H9 (cell line): ENCODE measurements around the gene HOXC6. TPM values are rescaled to one million over a fixed set of nuclear protein-coding genes. Genes with fewer than 3 reads are reported as not detected.

Experiments used
- DNase-seq: peaks from one replicate; pipeline ENCODE4 v3.0.0-alpha.2; 2017
- H2AFZ ChIP-seq: one replicate; pipeline ENCODE4 v1.6.1; 2013; ENCODE audit warnings: mild to moderate bottlenecking, low read length, control low read depth, moderate library complexity
- H2AK5ac ChIP-seq: 2 replicates; pipeline ENCODE4 v1.6.1; 2013; ENCODE audit warnings: low read length, control low read depth, mixed read lengths; ENCODE audit not compliant: insufficient read length
- H2BK120ac ChIP-seq: one replicate; pipeline ENCODE4 v1.6.1; 2013; ENCODE audit warnings: low read depth, mild to moderate bottlenecking, low read length, control low read depth, inconsistent platforms; ENCODE audit not compliant: poor library complexity, severe bottlenecking
- H2BK12ac ChIP-seq: 2 replicates; pipeline ENCODE4 v1.6.1; 2013; ENCODE audit warnings: low read length, control low read depth, mixed read lengths, low read depth; ENCODE audit not compliant: insufficient read length
- H2BK15ac ChIP-seq: 2 replicates; pipeline ENCODE4 v1.6.1; 2013; ENCODE audit warnings: low read depth, low read length, control low read depth
- H2BK20ac ChIP-seq: one replicate; pipeline ENCODE4 v1.6.1; 2013; ENCODE audit warnings: low read depth, mild to moderate bottlenecking, low read length, control low read depth, inconsistent platforms; ENCODE audit not compliant: poor library complexity, severe bottlenecking
- H2BK5ac ChIP-seq: 2 replicates; pipeline ENCODE4 v1.6.1; 2013; ENCODE audit warnings: low read length, control low read depth, mixed read lengths; ENCODE audit not compliant: insufficient read length
- H3K14ac ChIP-seq: 2 replicates; pipeline ENCODE4 v1.6.1; 2013; ENCODE audit warnings: low read length, control low read depth; ENCODE audit not compliant: insufficient read depth
- H3K18ac ChIP-seq: 2 replicates; pipeline ENCODE4 v1.6.1; 2013; ENCODE audit warnings: low read depth, mild to moderate bottlenecking, mixed read lengths, low read length, control low read depth; ENCODE audit not compliant: insufficient read length
- H3K23ac ChIP-seq: 2 replicates; pipeline ENCODE4 v1.6.1; 2013; ENCODE audit warnings: low read length, control low read depth, mixed read lengths, low read depth; ENCODE audit not compliant: insufficient read length
- H3K23me2 ChIP-seq: 2 replicates; pipeline ENCODE4 v1.6.1; 2013; ENCODE audit warnings: low read depth, mild to moderate bottlenecking, mixed read lengths, low read length, control low read depth; ENCODE audit not compliant: insufficient read length, poor library complexity, severe bottlenecking
- H3K27ac ChIP-seq: 2 replicates; pipeline ENCODE4 v1.5.1; 2013; ENCODE audit warnings: low read length, control low read depth, mixed read lengths, low read depth; ENCODE audit not compliant: insufficient read length
- H3K27me3 ChIP-seq: 2 replicates; pipeline ENCODE4 v1.6.1; 2013; ENCODE audit warnings: low read length, control low read depth, inconsistent platforms; ENCODE audit not compliant: insufficient read depth
- H3K4ac ChIP-seq: 2 replicates; pipeline ENCODE4 v1.6.1; 2013; ENCODE audit warnings: low read depth, mild to moderate bottlenecking, control low read depth, inconsistent platforms, low read length, moderate library complexity
- H3K4me1 ChIP-seq: 2 replicates; pipeline ENCODE4 v1.6.1; 2013; ENCODE audit warnings: low read length, control low read depth, inconsistent platforms; ENCODE audit not compliant: insufficient read depth
- H3K4me2 ChIP-seq: 2 replicates; pipeline ENCODE4 v1.6.1; 2013; ENCODE audit warnings: low read length, control low read depth, mixed read lengths; ENCODE audit not compliant: insufficient read length, insufficient read depth
- H3K56ac ChIP-seq: 2 replicates; pipeline ENCODE4 v1.6.1; 2013; ENCODE audit warnings: low read depth, mild to moderate bottlenecking, mixed read lengths, low read length, control low read depth; ENCODE audit not compliant: insufficient read length
- H3K79me1 ChIP-seq: 2 replicates; pipeline ENCODE4 v1.6.1; 2013; ENCODE audit warnings: low read depth, mild to moderate bottlenecking, moderate library complexity, low read length, control low read depth, inconsistent platforms; ENCODE audit not compliant: insufficient read depth, poor library complexity, severe bottlenecking
- H3K79me2 ChIP-seq: 2 replicates; pipeline ENCODE4 v1.6.1; 2013; ENCODE audit warnings: low read length, control low read depth, inconsistent platforms; ENCODE audit not compliant: insufficient read depth
- H3K9ac ChIP-seq: 2 replicates; pipeline ENCODE4 v1.6.1; 2013; ENCODE audit warnings: low read length, control low read depth, mixed read lengths; ENCODE audit not compliant: insufficient read length; ENCODE audit errors: extremely low read depth
- H3K9me3 ChIP-seq: one replicate; pipeline ENCODE4 v1.6.1; 2013; ENCODE audit warnings: low read depth, low read length, inconsistent platforms; ENCODE audit not compliant: control insufficient read depth
- H3T11ph ChIP-seq: one replicate; pipeline ENCODE4 v1.6.1; 2013; ENCODE audit warnings: mild to moderate bottlenecking, low read length, control low read depth, inconsistent platforms
- H4K20me1 ChIP-seq: one replicate; pipeline ENCODE4 v1.6.1; 2013; ENCODE audit not compliant: control insufficient read depth, insufficient read length, insufficient read depth
- H4K5ac ChIP-seq: 2 replicates; pipeline ENCODE4 v1.6.1; 2013; ENCODE audit warnings: low read depth, mild to moderate bottlenecking, mixed read lengths, low read length, control low read depth; ENCODE audit not compliant: insufficient read length
- H4K8ac ChIP-seq: replicated peaks from 2 replicates; pipeline ENCODE4 v1.6.1; 2013; ENCODE audit warnings: low read length, control low read depth, mixed read lengths, low read depth; ENCODE audit not compliant: insufficient read length
- H4K91ac ChIP-seq: 2 replicates; pipeline ENCODE4 v1.6.1; 2013; ENCODE audit warnings: low read depth, mild to moderate bottlenecking, moderate library complexity, mixed read lengths, low read length, control low read depth; ENCODE audit not compliant: insufficient read length
- H3K27ac Mint-ChIP-seq, 3 experiments: 2 replicates in 2 of 3; 3 replicates in 1 of 3; pipeline ENCODE4 v1.8.0; 2020 to 2021; ENCODE audit warnings: mixed read lengths in 3 of 3, mild to moderate bottlenecking in 1 of 3, moderate library complexity in 1 of 3
- H3K27me3 Mint-ChIP-seq: 2 replicates; pipeline ENCODE4 v1.8.0; 2021; ENCODE audit warnings: low read depth, mild to moderate bottlenecking, moderate library complexity, mixed read lengths
- H3K36me3 Mint-ChIP-seq, 3 experiments: 2 replicates in 2 of 3; 3 replicates in 1 of 3; pipeline ENCODE4 v1.8.0; 2020 to 2021; ENCODE audit warnings: low read depth in 3 of 3, mixed read lengths in 3 of 3; ENCODE audit not compliant: insufficient read depth in 1 of 3
- H3K4me1 Mint-ChIP-seq, 2 experiments: 2 replicates each; pipeline ENCODE4 v1.8.0; 2020; ENCODE audit warnings: mixed read lengths in 2 of 2
- H3K4me3 Mint-ChIP-seq, 2 experiments: 2 replicates in 1 of 2; 3 replicates in 1 of 2; pipeline ENCODE4 v1.8.0; 2020 to 2021; ENCODE audit warnings: mild to moderate bottlenecking in 2 of 2, mixed read lengths in 2 of 2, moderate library complexity in 1 of 2
- H3K9me3 Mint-ChIP-seq, 2 experiments: 2 replicates in 1 of 2; 3 replicates in 1 of 2; pipeline ENCODE4 v1.8.0; 2020; ENCODE audit warnings: mild to moderate bottlenecking in 2 of 2, mixed read lengths in 2 of 2, moderate library complexity in 1 of 2
- CTCF ChIP-seq: fragments of 200-600 bp; sonication (generic); conservative IDR thresholded peaks from 3 replicates; pipeline ENCODE4 v1.8.0; 2021; ENCODE audit warnings: antibody characterized with exemption, mild to moderate bottlenecking
- WGBS: extraction: QIAGEN DNeasy Blood & Tissue Kit; methylation state at CpG from one replicate; pipeline ENCODE4 v1.1.7; 2013; ENCODE audit warnings: missing lambda C conversion rate, low lambda C conversion rate, mixed read lengths; ENCODE audit not compliant: insufficient read length; ENCODE audit errors: extremely low coverage; 5-methylcytosine and 5-hydroxymethylcytosine counted together
- total RNA-seq: library from RNA; stranded (reverse); gene quantifications from 2 replicates; pipeline ENCODE4 v1.2.1, GENCODE V29; 2021

The HOXC6 gene
- total RNA-seq, 1 experiment from 2014 or later: not detected

- no peak overlapping the region for H3K14ac ChIP-seq
- no peak overlapping the region for H4K91ac ChIP-seq
- H3K27me3 ChIP-seq: peaks cover 98% of the 10 kb centered on the region
- H3K9me3 ChIP-seq: no peaks in the 10 kb centered on the region
- Mint-ChIP-seq H3K4me3 (no peak overlapping the region; a peak in 1 of 5 replicates), H3K27ac (no peak overlapping the region), H3K27me3 (peaks cover 100% of the 10 kb centered on the region), H3K9me3 (peaks cover 3 to 11% of the 10 kb centered on the region in 2 experiments; a peak in 3 of 5 replicates), H3K4me1 (peaks cover 14 to 22% of the 10 kb centered on the region in 2 experiments), H3K36me3 (peaks cover 0 to 2% (median 0%) of the 10 kb centered on the region in 3 experiments; a peak in 1 of 7 replicates)
- no peak for DNase-seq
- no peak overlapping the region for H2AK5ac ChIP-seq
- H2BK20ac ChIP-seq: no peak overlapping the region
- H3K23me2 ChIP-seq: no peaks in the 10 kb centered on the region
- no peak overlapping the region for H3K27ac ChIP-seq
- H3T11ph ChIP-seq: no peak overlapping the region
- H2BK12ac ChIP-seq: no peak overlapping the region
- H4K8ac ChIP-seq: no peak overlapping the region
- no peak overlapping the region for H3K56ac ChIP-seq
- no peak overlapping the region for H4K5ac ChIP-seq
- no peak overlapping the region for H2BK15ac ChIP-seq
- no peak overlapping the region for H2AFZ ChIP-seq
- H4K20me1 ChIP-seq: no peaks in the 10 kb centered on the region
- no peak overlapping the region for H3K4me2 ChIP-seq
- no peak for TF ChIP-seq CTCF
- H3K4me1 ChIP-seq: no peaks in the 10 kb centered on the region
- H2BK5ac ChIP-seq: no peak overlapping the region
- no peak overlapping the region for H3K9ac ChIP-seq
- H3K79me2 ChIP-seq: no peaks in the 10 kb centered on the region
- no peak overlapping the region for H3K4ac ChIP-seq
- H2BK120ac ChIP-seq: no peak overlapping the region
- no peaks in the 10 kb centered on the region for H3K79me1 ChIP-seq
- no peak overlapping the region for H3K23ac ChIP-seq
- WGBS: no CpG with 5 or more reads among the region's 7 CpGs
- H3K18ac ChIP-seq: no peak overlapping the region
These were observed 2.5 kb upstream of the HOXC6 start for GRCh38 chr12:54025499-54026405.
